Thyroid gland (tissue), 4 donors: ENCODE measurements around the gene STK11IP. TPM values are rescaled to one million over a fixed set of nuclear protein-coding genes. Genes with fewer than 3 reads are reported as not detected.

Experiments
- DNase-seq, 2 donors: peaks; one replicate each; pipeline ENCODE4 v3.0.0-alpha.2; 2019
- H3K27ac ChIP-seq, 3 donors: fragments of 200-600 bp; sonication (generic); 1 replicate in 2 of 3; 2 replicates in 1 of 3; pipeline ENCODE4 v1.5.1; 2016 to 2019; ENCODE audit warnings: mild to moderate bottlenecking in 1 of 3, moderate library complexity in 1 of 3
- H3K27me3 ChIP-seq: fragments of 200-600 bp; sonication (generic); one replicate; pipeline ENCODE4 v1.5.1; 2019
- H3K36me3 ChIP-seq, 2 donors: fragments of 200-600 bp; sonication (generic); one replicate each; pipeline ENCODE4 v1.5.1; 2016 to 2019
- H3K4me1 ChIP-seq, 2 donors: fragments of 200-600 bp; sonication (generic); one replicate each; pipeline ENCODE4 v1.5.1; 2017 to 2019
- H3K4me3 ChIP-seq, 3 donors: fragments of 200-600 bp; sonication (generic); replicated peaks in 1 of 3; 1 replicate in 2 of 3; 2 replicates in 1 of 3; pipeline ENCODE4 v1.5.1; 2016; ENCODE audit warnings: mild to moderate bottlenecking in 1 of 3
- H3K9me3 ChIP-seq: fragments of 200-600 bp; sonication (generic); one replicate; pipeline ENCODE4 v1.5.1; 2017
- CTCF ChIP-seq, 6 experiments: fragments of 200-600 bp in 3 of 6; fragments of 450-650 bp in 3 of 6; sonication (generic) in 3 of 6; IDR thresholded peaks; one replicate each; pipeline ENCODE4 v1.5.1; 2016 to 2019; ENCODE audit warnings: antibody characterized with exemption in 6 of 6, mild to moderate bottlenecking in 2 of 6, inconsistent platforms in 1 of 6, moderate library complexity in 1 of 6
- POLR2A ChIP-seq, 2 donors: fragments of 450-650 bp; IDR thresholded peaks; one replicate each; pipeline ENCODE4 v1.6.1; 2017; ENCODE audit warnings: antibody characterized with exemption in 2 of 2, mild to moderate bottlenecking in 2 of 2, moderate library complexity in 1 of 2
- WGBS, 2 donors: methylation state at CpG; one replicate each; pipeline ENCODE4 v1.1.5; 2017; 5-methylcytosine and 5-hydroxymethylcytosine counted together
- intact Hi-C: fragments of 100-400 bp; cut with DNase I; formaldehyde crosslinking; loops from one replicate; pipeline ENCODE4 v1.15.1; 2023
- total RNA-seq, 4 donors: library from RNA; depleted of rRNA; stranded (reverse); fragments of >200 nt; gene quantifications; one replicate each; pipeline ENCODE4 v1.2.3, GENCODE V29; 2016

Gene STK11IP
- total RNA-seq, 4 donors from 2014 or later = 14.6 to 25.0 (median 19.7) TPM

- intact Hi-C loops = no loop called here
- TF ChIP-seq CTCF (IDR thresholded peaks at IDR 0.05) (no peak), POLR2A (IDR thresholded peaks at IDR 0.05) (no peak)
- DNase-seq = no peak
Observed at GRCh38 chr2:219619235-219619634, 21.6 kb downstream of the STK11IP start.

GRCh38 chr2:219620546-219620945 lies 22.9 kb downstream of the STK11IP start:
- no peak for TF ChIP-seq CTCF (IDR thresholded peaks at IDR 0.05)
- TF ChIP-seq POLR2A (IDR thresholded peaks at IDR 0.05) = no peak
- 86 to 88% methylated on average over 6 of the region's 6 CpGs for WGBS, 2 donors

More at GRCh38 chr2:219619235-219619634, 21.6 kb downstream of the STK11IP start:
- Histone ChIP-seq H3K27ac (no peak overlapping the region), H3K4me1 (no peaks in the 10 kb centered on the region), H3K9me3 (no peaks in the 10 kb centered on the region), H3K27me3 (no peaks in the 10 kb centered on the region), H3K4me3 (no peak overlapping the region), H3K36me3 (peaks cover 0 to under 1% of the 10 kb centered on the region in 2 donors)
- WGBS, 2 donors = 67 to 70% methylated on average over 4 of the region's 4 CpGs

GRCh38 chr2:219621935-219622334 lies 24.3 kb downstream of the STK11IP start:
- no peak for TF ChIP-seq CTCF (IDR thresholded peaks at IDR 0.05)
- no peak for TF ChIP-seq POLR2A (IDR thresholded peaks at IDR 0.05)
- 88 to 89% methylated on average over 4 of the region's 4 CpGs for WGBS, 2 donors
- Histone ChIP-seq H3K27me3 (no peaks in the 10 kb centered on the region), H3K9me3 (no peaks in the 10 kb centered on the region), H3K4me1 (no peaks in the 10 kb centered on the region), H3K4me3 (no peak overlapping the region), H3K36me3 (no peaks in the 10 kb centered on the region), H3K27ac (no peak overlapping the region)
- intact Hi-C loops = no loop called here
- no peak for DNase-seq

More at GRCh38 chr2:219620546-219620945, 22.9 kb downstream of the STK11IP start:
- Histone ChIP-seq H3K4me3 (no peak overlapping the region), H3K9me3 (no peaks in the 10 kb centered on the region), H3K4me1 (no peaks in the 10 kb centered on the region), H3K27ac (no peak overlapping the region), H3K36me3 (no peaks in the 10 kb centered on the region), H3K27me3 (no peaks in the 10 kb centered on the region)
- no peak for DNase-seq
- intact Hi-C loops = no loop called here

- no peak for DNase-seq
- 95 to 98% methylated on average over 2 of the region's 2 CpGs for WGBS, 2 donors
- H3K4me3 ChIP-seq = no peak overlapping the region
- H3K9me3 ChIP-seq = no peaks in the 10 kb centered on the region
- no peaks in the 10 kb centered on the region for H3K4me1 ChIP-seq
- H3K27ac ChIP-seq = no peak overlapping the region
- no peaks in the 10 kb centered on the region for H3K36me3 ChIP-seq
- no peaks in the 10 kb centered on the region for H3K27me3 ChIP-seq
- TF ChIP-seq CTCF (IDR thresholded peaks at IDR 0.05) = no peak
- intact Hi-C loops = no loop called here
Observed at GRCh38 chr2:219622472-219622871, 24.8 kb downstream of the STK11IP start.

- intact Hi-C loops = no loop called here
- Histone ChIP-seq H3K9me3 (no peaks in the 10 kb centered on the region), H3K27ac (no peak overlapping the region), H3K4me3 (no peak overlapping the region), H3K4me1 (peaks cover 5 to 7% of the 10 kb centered on the region in 2 donors), H3K36me3 (no peaks in the 10 kb centered on the region), H3K27me3 (no peaks in the 10 kb centered on the region)
- TF ChIP-seq CTCF (IDR thresholded peaks at IDR 0.05) = no peak
- no peak for TF ChIP-seq POLR2A (IDR thresholded peaks at IDR 0.05)
- 85 to 97% methylated on average over 5 to 6 of the region's 6 CpGs for WGBS, 2 donors
- no peak for DNase-seq
Observed at GRCh38 chr2:219624565-219624964, 26.9 kb downstream of the STK11IP start.
